GM12873 (cell line): ENCODE measurements around the gene GNA14.

Source experiments
- CTCF ChIP-seq: IDR thresholded peaks from 2 replicates; pipeline ENCODE4 v1.5.1; 2012; ENCODE audit warnings: low read depth, mild to moderate bottlenecking, moderate library complexity, low read length, control low read depth; ENCODE audit not compliant: insufficient read depth; ENCODE audit errors: missing control alignments

The GNA14 gene

DNA sequence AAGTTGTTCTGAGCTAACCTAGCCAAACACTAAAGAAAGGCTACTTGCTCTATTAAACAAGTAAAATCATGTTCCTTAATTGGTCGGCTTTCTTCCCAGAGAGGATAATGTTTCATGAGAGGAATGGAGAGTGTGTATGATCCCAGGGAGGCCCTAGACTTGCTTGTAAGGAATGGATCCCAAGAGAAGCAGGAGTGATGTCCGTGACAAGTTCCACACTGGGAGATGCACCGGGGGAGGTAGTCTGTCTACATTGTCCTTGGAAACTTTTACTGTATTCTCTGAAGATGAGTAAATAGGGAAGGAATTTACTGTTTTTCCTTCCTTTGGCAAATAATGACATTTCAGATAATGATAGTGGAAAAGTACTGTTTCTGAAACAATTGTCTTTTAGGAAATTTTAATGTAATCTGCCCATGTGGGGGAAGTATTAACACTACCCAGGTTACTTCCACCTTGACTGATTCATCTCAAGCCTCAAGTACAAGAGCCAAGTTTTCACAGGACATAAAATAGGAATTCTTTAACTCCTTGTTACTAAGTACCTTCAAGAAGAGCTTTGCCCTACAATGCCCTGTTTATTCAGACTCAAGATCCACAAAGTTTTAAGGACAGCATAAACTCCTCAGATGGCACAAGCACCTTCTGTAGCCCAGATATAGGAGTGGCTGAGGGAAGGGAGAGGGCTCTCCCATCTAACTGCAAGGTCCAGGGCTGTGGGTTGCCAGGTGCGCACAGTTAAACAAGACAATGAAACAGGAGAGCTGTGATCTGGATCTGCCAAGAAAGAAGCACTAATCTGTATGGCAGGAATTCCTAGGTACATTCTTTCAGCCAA, 152.1 kb downstream of the GNA14 start:
- no peak for TF ChIP-seq CTCF

DNA sequence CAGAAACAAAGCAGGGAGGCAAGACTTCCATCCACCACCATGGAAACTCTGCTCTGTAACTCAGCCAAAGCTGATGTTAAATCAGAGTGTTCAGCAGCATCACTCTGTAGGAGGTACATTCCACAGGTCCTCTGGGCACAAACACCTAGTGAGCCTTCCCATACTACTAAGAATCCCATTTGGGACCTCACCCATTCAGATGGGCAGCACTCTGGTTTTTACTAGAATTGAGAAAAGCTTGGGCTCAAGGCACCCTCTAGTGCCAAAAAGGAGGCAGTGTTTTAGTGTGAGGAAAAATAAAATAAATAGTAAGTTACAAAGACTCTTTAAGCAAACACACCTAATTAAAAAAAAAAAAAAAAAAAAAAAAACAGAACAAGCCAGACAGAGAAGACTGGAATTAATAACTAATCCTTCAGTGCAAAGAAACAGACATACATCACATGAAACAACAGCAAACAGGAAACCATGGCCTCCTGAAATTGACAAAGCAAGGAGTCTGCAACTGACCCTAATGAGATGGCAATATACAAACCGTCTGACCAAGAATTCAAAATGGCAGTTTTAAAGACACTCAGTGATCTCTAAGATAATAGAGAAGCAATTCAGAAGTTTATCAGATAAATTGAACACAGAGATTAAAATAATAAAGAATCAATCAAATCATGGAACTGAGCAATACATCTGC, 159.5 kb downstream of the GNA14 start:
- peak; percentile 44 for TF ChIP-seq CTCF

- TF ChIP-seq CTCF: no peak
These were observed 161.2 kb downstream of the GNA14 start for GRCh38 chr9:77486968-77487367.

DNA sequence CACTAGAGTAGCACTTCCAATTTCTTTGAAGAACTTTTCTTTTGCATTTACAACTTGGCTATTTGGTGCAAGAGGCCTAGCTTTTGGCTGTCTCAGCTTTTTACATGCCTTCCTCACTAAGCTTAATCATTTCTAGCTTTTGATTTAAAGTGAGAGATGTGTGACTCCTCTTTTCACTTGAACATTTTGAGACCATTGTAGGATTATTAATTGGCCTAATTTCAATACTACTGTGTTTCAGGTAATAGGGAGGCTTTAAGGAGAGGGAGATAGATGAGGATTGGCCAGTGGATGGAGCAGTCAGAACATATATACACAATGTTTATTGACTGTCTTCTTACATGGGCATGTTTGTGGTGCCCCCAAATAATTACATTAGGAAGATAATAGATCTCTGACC, 161.7 kb downstream of the GNA14 start:
- no peak for TF ChIP-seq CTCF

DNA sequence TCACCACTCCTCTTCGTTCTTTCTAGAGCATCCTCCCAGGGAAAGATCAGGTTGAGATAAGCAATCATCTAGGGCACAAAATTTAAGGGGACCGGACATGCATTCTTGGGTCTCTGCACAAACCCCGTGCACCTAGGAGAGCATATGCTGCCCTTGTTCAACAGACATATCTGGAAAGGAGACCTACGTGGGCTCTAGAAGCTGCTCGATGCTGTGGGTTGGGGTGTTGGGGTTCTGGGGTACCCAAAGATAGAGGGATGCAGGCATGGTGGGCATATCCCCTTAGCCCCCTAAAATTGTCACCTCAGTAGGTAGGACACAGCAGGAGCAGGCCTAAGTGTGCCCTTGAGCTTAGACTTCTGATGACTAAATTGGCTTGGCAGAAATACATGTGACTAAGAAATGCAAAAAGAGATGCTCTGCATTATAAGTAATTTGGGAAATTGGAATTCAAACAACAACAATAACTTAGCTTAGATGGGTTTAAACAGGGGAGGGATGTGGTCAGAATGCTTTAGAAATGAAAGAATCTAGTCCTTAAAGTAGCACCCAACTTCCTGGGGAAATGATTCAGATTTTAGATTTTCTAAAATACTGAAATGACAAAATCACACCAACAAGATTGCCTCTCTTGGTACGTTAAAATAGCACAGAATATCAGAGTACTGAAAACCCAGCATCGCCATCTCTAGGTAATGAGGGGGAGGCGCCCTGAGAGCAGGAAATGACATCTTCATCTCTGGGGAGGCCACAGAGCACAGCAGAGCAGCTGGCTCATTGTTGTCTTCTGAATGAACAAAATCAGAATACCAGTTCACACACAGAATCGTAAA, 172.3 kb downstream of the GNA14 start:
- no peak for TF ChIP-seq CTCF

- TF ChIP-seq CTCF: no peak
These were observed 173.2 kb downstream of the GNA14 start for GRCh38 chr9:77474936-77475335.

- no peak for TF ChIP-seq CTCF
These were observed 175.5 kb downstream of the GNA14 start for GRCh38 chr9:77472646-77473045.
